ENCODE measurements around the gene XAF1. TPM values are rescaled to one million over a fixed set of nuclear protein-coding genes. Genes with fewer than 3 reads are reported as not detected.
"Not testable (repeated sequence)": the region's sequence is repeated elsewhere in the genome, so short reads cannot be mapped to it uniquely, and the experiment has no call there.

XAF1 gene
- total RNA-seq, 4 donors from 2014 or later: 11.0 to 40.9 (median 19.1) TPM

DNA sequence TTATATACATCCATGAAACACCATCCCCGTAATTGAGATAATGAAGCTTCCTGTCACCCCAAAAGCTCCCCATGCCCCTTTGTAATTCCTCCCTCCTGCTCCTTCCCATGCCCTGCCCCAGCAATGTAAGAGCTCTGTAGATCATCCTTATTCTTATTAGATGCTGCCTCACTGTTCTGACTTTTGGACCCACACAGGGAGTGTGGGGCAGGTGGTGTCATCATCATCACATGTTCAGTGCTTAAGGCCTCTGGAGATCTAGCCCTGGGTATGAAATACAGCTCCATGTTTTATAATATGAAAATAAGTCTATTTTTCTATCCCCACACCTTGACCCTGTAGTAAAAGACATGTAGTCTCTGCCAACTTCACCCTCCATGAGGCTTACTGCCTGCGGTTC is 1.9 kb downstream of the XAF1 start:
- ATAC-seq: no peak
- H3K36me3 ChIP-seq: peaks cover 0 to 47% of the 10 kb centered on the region in 2 donors
- WGBS, 2 donors (ENCODE audit: low coverage in 1 of 2): 55 to 100% methylated on average over 1 of the region's 2 CpGs
- TF ChIP-seq POLR2A (IDR thresholded peaks at IDR 0.05) (no peak), POLR2AphosphoS5 (IDR thresholded peaks at IDR 0.05) (no peak), EP300 (IDR thresholded peaks at IDR 0.05) (no peak)
- TF ChIP-seq, protein P1, sequence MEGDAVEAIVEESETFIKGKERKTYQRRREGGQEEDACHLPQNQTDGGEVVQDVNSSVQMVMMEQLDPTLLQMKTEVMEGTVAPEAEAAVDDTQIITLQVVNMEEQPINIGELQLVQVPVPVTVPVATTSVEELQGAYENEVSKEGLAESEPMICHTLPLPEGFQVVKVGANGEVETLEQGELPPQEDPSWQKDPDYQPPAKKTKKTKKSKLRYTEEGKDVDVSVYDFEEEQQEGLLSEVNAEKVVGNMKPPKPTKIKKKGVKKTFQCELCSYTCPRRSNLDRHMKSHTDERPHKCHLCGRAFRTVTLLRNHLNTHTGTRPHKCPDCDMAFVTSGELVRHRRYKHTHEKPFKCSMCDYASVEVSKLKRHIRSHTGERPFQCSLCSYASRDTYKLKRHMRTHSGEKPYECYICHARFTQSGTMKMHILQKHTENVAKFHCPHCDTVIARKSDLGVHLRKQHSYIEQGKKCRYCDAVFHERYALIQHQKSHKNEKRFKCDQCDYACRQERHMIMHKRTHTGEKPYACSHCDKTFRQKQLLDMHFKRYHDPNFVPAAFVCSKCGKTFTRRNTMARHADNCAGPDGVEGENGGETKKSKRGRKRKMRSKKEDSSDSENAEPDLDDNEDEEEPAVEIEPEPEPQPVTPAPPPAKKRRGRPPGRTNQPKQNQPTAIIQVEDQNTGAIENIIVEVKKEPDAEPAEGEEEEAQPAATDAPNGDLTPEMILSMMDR (IDR thresholded peaks at IDR 0.05): no peak
- H3K9me3 ChIP-seq: no peaks in the 10 kb centered on the region
- no peak overlapping the region for H3K27ac ChIP-seq
- H3K27me3 ChIP-seq: no peaks in the 10 kb centered on the region
- H3K4me3 ChIP-seq: no peak overlapping the region
- H3K4me1 ChIP-seq: peaks cover 0 to 57% (median 10%) of the 10 kb centered on the region in 3 donors

DNA sequence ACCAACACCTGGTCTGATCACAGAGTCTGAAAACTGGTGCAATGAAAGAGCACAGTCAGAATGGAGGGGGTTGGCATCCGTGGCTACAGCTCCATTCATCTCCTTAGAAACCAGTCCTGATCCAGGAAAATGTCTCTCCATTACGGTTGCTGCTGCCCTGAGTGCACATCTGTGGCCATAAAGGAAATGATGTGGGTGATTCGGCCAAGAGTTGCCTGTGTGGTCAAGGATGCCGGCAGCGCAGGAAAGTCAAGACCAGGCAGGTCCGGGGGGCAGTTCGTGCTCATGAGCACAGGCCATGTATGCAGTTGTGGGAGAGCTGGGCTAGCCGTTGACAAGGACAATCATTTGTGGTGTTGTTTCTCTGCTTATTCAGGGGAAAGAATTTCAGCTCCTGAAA is 5.9 kb downstream of the XAF1 start:
- no peak overlapping the region for H3K27ac ChIP-seq
- no peak for TF ChIP-seq EP300 (IDR thresholded peaks at IDR 0.05)
- no peak for TF ChIP-seq POLR2AphosphoS5 (IDR thresholded peaks at IDR 0.05)
- TF ChIP-seq, protein P1 (IDR thresholded peaks at IDR 0.05): no peak
- TF ChIP-seq POLR2A (IDR thresholded peaks at IDR 0.05): no peak
- peaks cover 0 to 24% (median 0%) of the 10 kb centered on the region in 3 donors for H3K4me1 ChIP-seq
- peaks cover 0 to 12% (median 0%) of the 10 kb centered on the region in 3 donors for H3K9me3 ChIP-seq
- no peak overlapping the region for H3K4me3 ChIP-seq
- no peak for ATAC-seq
- WGBS, 2 donors (ENCODE audit: low coverage in 1 of 2): 78 to 85% methylated on average over 3 to 7 of the region's 8 CpGs
- peaks cover 0 to 87% of the 10 kb centered on the region in 2 donors for H3K36me3 ChIP-seq
- no peaks in the 10 kb centered on the region for H3K27me3 ChIP-seq

DNA sequence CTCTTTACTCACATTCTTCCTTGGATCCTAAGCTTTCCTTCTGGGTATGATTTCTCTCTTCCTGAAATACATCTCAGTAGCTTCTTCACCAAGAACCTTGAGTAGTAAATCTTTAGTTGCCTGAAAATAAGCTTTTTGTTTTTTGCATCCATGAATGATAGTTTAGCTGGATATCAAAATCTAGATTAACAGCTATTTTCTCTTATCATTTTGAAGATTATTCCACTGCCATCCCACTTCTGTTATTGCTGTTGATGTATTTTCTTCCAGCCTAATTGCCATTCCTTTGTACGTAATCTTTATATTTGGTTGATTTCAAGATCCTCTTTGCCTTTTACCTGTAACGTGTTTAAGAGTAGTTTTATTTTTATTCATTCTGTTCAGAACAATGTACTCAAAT is 12.6 kb downstream of the XAF1 start:
- ATAC-seq: no peak
- Histone ChIP-seq H3K27ac (no peak overlapping the region), H3K9me3 (peaks cover 0 to 71% (median 3%) of the 10 kb centered on the region in 3 donors), H3K36me3 (peaks cover 0 to 100% of the 10 kb centered on the region in 2 donors), H3K4me1 (no peaks in the 10 kb centered on the region), H3K27me3 (no peaks in the 10 kb centered on the region), H3K4me3 (no peak overlapping the region)
- no peak for TF ChIP-seq POLR2A (IDR thresholded peaks at IDR 0.05)
- TF ChIP-seq EP300 (IDR thresholded peaks at IDR 0.05): no peak
- TF ChIP-seq POLR2AphosphoS5 (IDR thresholded peaks at IDR 0.05): no peak
- TF ChIP-seq, protein P1 (IDR thresholded peaks at IDR 0.05): no peak
- 92 to 100% methylated on average over 2 of the region's 2 CpGs for WGBS, 2 donors (ENCODE audit: low coverage in 1 of 2)

DNA sequence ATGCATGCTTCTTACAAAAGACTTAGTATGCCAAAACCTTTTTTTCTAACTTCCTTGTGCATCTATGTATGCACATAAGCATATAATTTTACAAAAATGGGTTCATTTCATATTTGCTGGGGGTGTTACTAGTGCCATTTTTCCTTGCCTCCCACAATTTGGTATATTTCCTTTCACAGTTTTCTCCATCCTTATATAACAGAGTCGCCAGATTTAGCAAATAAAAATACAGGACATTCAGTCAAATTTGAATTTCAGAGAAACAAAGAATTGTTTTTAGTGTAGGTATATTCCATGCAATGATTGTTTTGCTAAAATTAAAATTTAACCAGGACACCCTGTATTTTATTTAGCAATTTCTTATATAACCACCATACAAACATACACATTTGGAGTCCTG is 16.2 kb downstream of the XAF1 start:
- Histone ChIP-seq H3K27me3 (peaks cover 25% of the 10 kb centered on the region), H3K4me1 (peaks cover 0 to 11% (median 0%) of the 10 kb centered on the region in 3 donors), H3K9me3 (peaks cover 0 to 88% (median 3%) of the 10 kb centered on the region in 3 donors), H3K36me3 (peaks cover 0 to 73% of the 10 kb centered on the region in 2 donors), H3K4me3 (no peak overlapping the region), H3K27ac (no peak overlapping the region)
- no peak for ATAC-seq
- TF ChIP-seq, protein P1 (IDR thresholded peaks at IDR 0.05): no peak
- TF ChIP-seq EP300 (IDR thresholded peaks at IDR 0.05) (no peak), POLR2A (IDR thresholded peaks at IDR 0.05) (no peak), POLR2AphosphoS5 (IDR thresholded peaks at IDR 0.05) (no peak)
- 89 to 100% methylated on average over 1 of the region's 1 CpG for WGBS, 2 donors (ENCODE audit: low coverage in 1 of 2)

DNA sequence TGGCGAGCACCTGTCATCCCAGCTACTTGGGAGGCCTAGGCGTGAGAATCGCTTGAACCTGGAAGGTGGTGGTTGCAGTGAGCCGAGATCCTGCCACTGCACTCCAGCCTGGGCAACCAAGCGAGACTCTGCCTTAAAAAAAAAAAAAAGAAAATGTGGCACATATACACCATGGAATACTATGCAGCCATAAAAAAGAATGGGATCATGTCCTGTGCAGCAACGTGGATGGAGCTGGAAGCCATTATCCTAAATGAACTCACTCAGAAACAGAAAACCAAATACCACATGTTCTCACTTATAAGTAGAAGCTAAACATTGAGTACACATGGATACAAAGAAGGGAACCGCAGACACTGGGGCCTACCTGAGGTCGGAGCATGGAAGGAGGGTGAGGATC is 19.1 kb downstream of the XAF1 start:
- ATAC-seq, H3K4me3 ChIP-seq, H3K27ac ChIP-seq: not testable (repeated sequence)
- Histone ChIP-seq H3K9me3 (peaks cover 0 to 69% (median 0%) of the 10 kb centered on the region in 3 donors), H3K27me3 (peaks cover 52% of the 10 kb centered on the region), H3K36me3 (peaks cover 0 to 44% of the 10 kb centered on the region in 2 donors), H3K4me1 (peaks cover 0 to 11% (median 0%) of the 10 kb centered on the region in 3 donors)
- WGBS, 2 donors (ENCODE audit: low coverage in 1 of 2): 88 to 89% methylated on average over 4 of the region's 8 CpGs

Data from gastroesophageal sphincter (tissue), 4 donors.